ENCODE results near the gene ZNF692. TPM values are rescaled to one million over a fixed set of nuclear protein-coding genes. Genes with fewer than 3 reads are reported as not detected.

ZNF692 gene
- total RNA-seq, 1 donor from 2014 or later = 60.2 TPM

GRCh38 chr1:248904437-248905216, 45.7 kb upstream of the ZNF692 start:
- Mint-ChIP-seq H3K27me3 (ENCODE audit: unreplicated experiment) (peaks cover 4% of the 10 kb centered on the region), H3K4me1 (ENCODE audit: low read depth, unreplicated experiment) (peaks cover 22% of the 10 kb centered on the region), H3K36me3 (ENCODE audit: unreplicated experiment) (peaks cover 8% of the 10 kb centered on the region), H3K9me3 (ENCODE audit: unreplicated experiment) (peaks cover 9% of the 10 kb centered on the region), H3K4me3 (ENCODE audit: unreplicated experiment) (no peak overlapping the region), H3K27ac (ENCODE audit: unreplicated experiment) (peak overlapping the region; percentile 76)
- no peak for DNase-seq
- no peak for TF ChIP-seq CTCF (IDR thresholded peaks at IDR 0.05; ENCODE audit: partially characterized antibody, unreplicated experiment)

GRCh38 chr1:248901578-248901977, 42.7 kb upstream of the ZNF692 start:
- no peak overlapping the region for H3K27ac Mint-ChIP-seq (ENCODE audit: unreplicated experiment)

DNA sequence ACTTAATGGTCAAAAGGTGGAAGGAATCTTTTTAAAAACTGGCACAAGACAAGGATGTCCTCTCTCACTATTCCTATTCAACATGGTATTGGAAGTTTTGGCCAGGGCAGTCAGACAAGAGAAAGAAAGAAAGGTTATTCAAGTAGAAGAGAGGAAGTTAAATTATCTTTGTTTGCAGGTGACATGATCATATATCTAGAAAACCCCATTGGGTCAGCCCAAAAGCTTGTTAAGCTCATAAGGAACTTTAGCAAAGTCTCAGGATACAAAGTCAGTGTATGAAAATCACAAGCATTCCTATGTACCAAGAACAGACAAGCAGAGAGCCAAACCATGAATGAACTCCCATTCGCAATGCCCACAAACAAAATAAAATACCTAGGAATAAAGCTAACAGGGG, 41.8 kb upstream of the ZNF692 start:
- H3K4me3 Mint-ChIP-seq (ENCODE audit: unreplicated experiment) = no peak overlapping the region
- peaks cover 4% of the 10 kb centered on the region for H3K27me3 Mint-ChIP-seq (ENCODE audit: unreplicated experiment)
- TF ChIP-seq CTCF (IDR thresholded peaks at IDR 0.05; ENCODE audit: partially characterized antibody, unreplicated experiment) = no peak
- H3K4me1 Mint-ChIP-seq (ENCODE audit: low read depth, unreplicated experiment) = no peaks in the 10 kb centered on the region
- H3K36me3 Mint-ChIP-seq (ENCODE audit: unreplicated experiment) = no peaks in the 10 kb centered on the region
- no peak overlapping the region for H3K27ac Mint-ChIP-seq (ENCODE audit: unreplicated experiment)
- peaks cover 6% of the 10 kb centered on the region for H3K9me3 Mint-ChIP-seq (ENCODE audit: unreplicated experiment)
- no peak for DNase-seq

More at GRCh38 chr1:248901578-248901977, 42.7 kb upstream of the ZNF692 start:
- H3K36me3 Mint-ChIP-seq (ENCODE audit: unreplicated experiment) = no peaks in the 10 kb centered on the region
- no peak for TF ChIP-seq CTCF (IDR thresholded peaks at IDR 0.05; ENCODE audit: partially characterized antibody, unreplicated experiment)
- no peak overlapping the region for H3K4me3 Mint-ChIP-seq (ENCODE audit: unreplicated experiment)
- peaks cover 6% of the 10 kb centered on the region for H3K27me3 Mint-ChIP-seq (ENCODE audit: unreplicated experiment)
- peaks cover 6% of the 10 kb centered on the region for H3K9me3 Mint-ChIP-seq (ENCODE audit: unreplicated experiment)
- DNase-seq = no peak
- no peaks in the 10 kb centered on the region for H3K4me1 Mint-ChIP-seq (ENCODE audit: low read depth, unreplicated experiment)

- no peak for DNase-seq
- H3K36me3 Mint-ChIP-seq (ENCODE audit: unreplicated experiment) = no peaks in the 10 kb centered on the region
- TF ChIP-seq CTCF (IDR thresholded peaks at IDR 0.05; ENCODE audit: partially characterized antibody, unreplicated experiment) = no peak
- H3K4me1 Mint-ChIP-seq (ENCODE audit: low read depth, unreplicated experiment) = no peaks in the 10 kb centered on the region
- no peak overlapping the region for H3K27ac Mint-ChIP-seq (ENCODE audit: unreplicated experiment)
- H3K27me3 Mint-ChIP-seq (ENCODE audit: unreplicated experiment) = peaks cover 2% of the 10 kb centered on the region
- no peak overlapping the region for H3K4me3 Mint-ChIP-seq (ENCODE audit: unreplicated experiment)
- H3K9me3 Mint-ChIP-seq (ENCODE audit: unreplicated experiment) = no peaks in the 10 kb centered on the region
Observed at GRCh38 chr1:248897412-248898337, 38.8 kb upstream of the ZNF692 start.

All from glutamatergic neuron (in vitro differentiated cells).